Colonic mucosa (tissue), 4 donors: ENCODE results near the gene STAC3. TPM values are rescaled to one million over a fixed set of nuclear protein-coding genes. Genes with fewer than 3 reads are reported as not detected.

Experiments
- DNase-seq: peaks from one replicate; pipeline ENCODE4 v3.0.0-alpha.2; 2020
- H3K27ac ChIP-seq: fragments of 200-600 bp; one replicate; pipeline ENCODE4 v1.8.0; 2021
- H3K27me3 ChIP-seq: fragments of 200-600 bp; one replicate; pipeline ENCODE4 v1.8.0; 2021
- H3K36me3 ChIP-seq: fragments of 200-600 bp; one replicate; pipeline ENCODE4 v1.8.0; 2021
- H3K4me1 ChIP-seq: fragments of 200-600 bp; one replicate; pipeline ENCODE4 v1.8.0; 2021; ENCODE audit warnings: mild to moderate bottlenecking
- H3K4me3 ChIP-seq: fragments of 200-600 bp; one replicate; pipeline ENCODE4 v1.8.0; 2021
- H3K9ac ChIP-seq, 2 donors: one replicate each; pipeline ENCODE4 v1.7.0; 2013; ENCODE audit warnings: control low read depth in 2 of 2, low read depth in 2 of 2, low read length in 2 of 2
- H3K9me3 ChIP-seq: fragments of 200-600 bp; one replicate; pipeline ENCODE4 v1.8.0; 2021
- CTCF ChIP-seq: fragments of 200-600 bp; IDR thresholded peaks from one replicate; pipeline ENCODE4 v1.8.0; 2022; ENCODE audit warnings: antibody characterized with exemption, mild to moderate bottlenecking
- intact Hi-C: fragments of 100-400 bp; cut with DNase I; formaldehyde crosslinking; loops from one replicate; pipeline ENCODE4 v1.14.1; 2022
- total RNA-seq, 2 donors: library from RNA; stranded (reverse); fragmentation: NEBNext Ultra II Directional in 1 of 2; extraction: Animal tissue kit (Norgen Biotek cat#: 25700) in 1 of 2; gene quantifications; one replicate each; pipeline ENCODE4 v1.2.1, GENCODE V29; 2021
- donor health status: healthy.
- donor health status: DM: no; HTN: no; CAD: no.
- donor health status: DM: no; HTN: no; CAD: no.

STAC3 gene
- total RNA-seq, 2 donors from 2014 or later, result 1.9 to 2.7 TPM

- H3K9ac ChIP-seq, result peak overlapping the region in 1 of 2 donors; percentile 16
These were observed 8.1 kb downstream of the STAC3 start for GRCh38 chr12:57242691-57243454.

DNA sequence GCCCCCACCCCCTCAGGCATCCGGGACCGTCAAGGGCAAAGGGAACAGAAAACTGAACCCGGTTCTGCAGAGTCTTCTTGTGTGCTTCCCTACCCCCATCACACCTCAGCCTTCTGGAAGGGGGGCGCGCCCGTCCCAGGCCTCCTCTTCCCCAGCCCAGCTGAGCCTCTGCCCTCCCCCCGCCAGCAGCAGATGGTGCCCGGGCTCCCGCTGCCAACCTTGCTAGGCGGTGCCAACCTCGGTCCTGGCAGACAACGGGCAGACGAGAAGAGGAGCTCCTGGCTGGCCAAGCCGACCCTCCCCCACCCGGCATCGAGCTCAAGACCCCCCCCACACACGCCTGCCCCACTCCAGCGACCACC is 8.7 kb downstream of the STAC3 start:
- intact Hi-C loops, result no loop called here
- DNase-seq, result no peak

More at GRCh38 chr12:57242691-57243454, 8.1 kb downstream of the STAC3 start:
- Histone ChIP-seq H3K36me3 (no peaks in the 10 kb centered on the region), H3K27ac (no peak overlapping the region), H3K4me1 (peaks cover 38% of the 10 kb centered on the region), H3K4me3 (peak overlapping the region; percentile 30), H3K27me3 (peaks cover 54% of the 10 kb centered on the region), H3K9me3 (no peaks in the 10 kb centered on the region)
- intact Hi-C loops, result no loop called here
- TF ChIP-seq CTCF, result peak; percentile 46
- peak; percentile 72 for DNase-seq

GRCh38 chr12:57241402-57242310 is 9.3 kb downstream of the STAC3 start:
- no peak for TF ChIP-seq CTCF
- intact Hi-C loops, result no loop called here
- Histone ChIP-seq H3K9me3 (no peaks in the 10 kb centered on the region), H3K4me1 (peaks cover 39% of the 10 kb centered on the region), H3K9ac (no peak overlapping the region), H3K27me3 (peaks cover 66% of the 10 kb centered on the region), H3K4me3 (no peak overlapping the region), H3K27ac (no peak overlapping the region), H3K36me3 (no peaks in the 10 kb centered on the region)
- no peak for DNase-seq

More for the DNA sequence above, 8.7 kb downstream of the STAC3 start:
- no peak overlapping the region for H3K27ac ChIP-seq
- no peak overlapping the region for H3K9ac ChIP-seq
- no peaks in the 10 kb centered on the region for H3K9me3 ChIP-seq
- peaks cover 60% of the 10 kb centered on the region for H3K27me3 ChIP-seq
- no peaks in the 10 kb centered on the region for H3K36me3 ChIP-seq
- peaks cover 39% of the 10 kb centered on the region for H3K4me1 ChIP-seq
- no peak for TF ChIP-seq CTCF
- H3K4me3 ChIP-seq, result no peak overlapping the region

DNA sequence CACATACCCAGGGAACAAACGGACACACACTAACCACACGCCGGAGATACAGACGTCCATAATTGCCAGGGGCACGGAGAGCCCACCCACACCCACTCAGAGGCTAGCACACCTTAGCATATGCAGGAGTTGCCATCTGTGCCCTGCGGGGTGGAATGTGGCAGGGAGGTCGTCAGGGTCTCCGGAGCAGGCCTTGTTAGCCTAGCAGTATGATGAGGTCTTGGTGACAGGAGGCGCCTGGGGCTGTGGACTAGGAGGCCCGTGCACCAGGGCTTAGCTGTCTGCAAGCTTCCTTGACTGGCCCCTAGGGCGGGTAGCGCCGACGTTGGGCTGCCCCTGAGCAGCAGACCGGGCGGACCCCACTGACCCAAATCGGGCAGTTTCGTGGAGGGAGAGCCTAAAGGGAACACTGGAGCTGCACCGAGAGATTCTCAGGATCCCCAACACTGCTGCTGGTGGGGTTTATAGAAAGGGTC is 10.0 kb downstream of the STAC3 start:
- no peak for TF ChIP-seq CTCF
- H3K4me3 ChIP-seq, result no peak overlapping the region
- no peak for DNase-seq
- peak overlapping the region; percentile 19 to 47 for H3K9ac ChIP-seq
- H3K9me3 ChIP-seq, result no peaks in the 10 kb centered on the region
- no peak overlapping the region for H3K27ac ChIP-seq
- H3K36me3 ChIP-seq, result no peaks in the 10 kb centered on the region
- intact Hi-C loops, result no loop called here
- peaks cover 39% of the 10 kb centered on the region for H3K4me1 ChIP-seq
- H3K27me3 ChIP-seq, result peaks cover 73% of the 10 kb centered on the region

GRCh38 chr12:57240066-57240921 is 10.7 kb downstream of the STAC3 start:
- Histone ChIP-seq H3K4me1 (peaks cover 39% of the 10 kb centered on the region), H3K27me3 (peaks cover 74% of the 10 kb centered on the region), H3K27ac (no peak overlapping the region), H3K9me3 (no peaks in the 10 kb centered on the region), H3K9ac (peak overlapping the region; percentile 19 to 47), H3K36me3 (no peaks in the 10 kb centered on the region), H3K4me3 (peak overlapping the region; percentile 32)
- no peak for DNase-seq
- TF ChIP-seq CTCF, result no peak
- intact Hi-C loops, result no loop called here
